B cell (primary cell): ENCODE measurements around the gene KLK10.

Source experiments
- EZH2 ChIP-seq: IDR thresholded peaks from 2 replicates; pipeline ENCODE4 v1.6.1; 2012; ENCODE audit warnings: borderline replicate concordance, low read depth, mild to moderate bottlenecking, moderate library complexity, low read length; ENCODE audit not compliant: insufficient read depth, poor library complexity, severe bottlenecking
- TF ChIP-seq, protein P1 (sequence below): fragments of 200-600 bp; IDR thresholded peaks from one replicate; pipeline ENCODE4 v1.8.0; 2022; ENCODE audit warnings: antibody characterized with exemption, mild to moderate bottlenecking

DNA sequence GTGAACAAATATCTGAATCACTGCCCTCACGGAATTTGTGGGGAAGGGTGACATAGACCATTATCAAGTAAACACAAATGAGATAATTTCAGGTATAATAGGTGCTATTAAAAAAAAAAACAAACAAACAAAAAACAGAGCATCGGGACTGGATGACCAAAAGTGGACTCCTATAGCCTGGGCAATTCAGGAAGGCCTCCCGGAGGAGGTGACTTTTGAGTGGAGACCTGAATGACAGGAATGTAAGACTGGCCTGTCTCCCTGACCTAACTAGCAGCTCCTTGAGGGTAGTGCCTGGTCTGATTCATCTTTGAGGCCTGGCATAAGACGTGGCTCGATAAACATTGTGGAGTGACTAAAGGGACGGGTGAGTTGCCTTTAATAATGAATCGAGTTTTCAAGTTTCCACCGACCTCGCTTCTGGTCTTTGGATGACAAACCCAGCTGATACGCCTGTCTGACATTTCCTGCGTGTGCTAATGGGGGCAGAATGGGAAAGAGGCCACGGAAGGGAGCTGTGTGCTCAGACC is 6.8 kb downstream of the KLK10 start:
- TF ChIP-seq, protein P1, sequence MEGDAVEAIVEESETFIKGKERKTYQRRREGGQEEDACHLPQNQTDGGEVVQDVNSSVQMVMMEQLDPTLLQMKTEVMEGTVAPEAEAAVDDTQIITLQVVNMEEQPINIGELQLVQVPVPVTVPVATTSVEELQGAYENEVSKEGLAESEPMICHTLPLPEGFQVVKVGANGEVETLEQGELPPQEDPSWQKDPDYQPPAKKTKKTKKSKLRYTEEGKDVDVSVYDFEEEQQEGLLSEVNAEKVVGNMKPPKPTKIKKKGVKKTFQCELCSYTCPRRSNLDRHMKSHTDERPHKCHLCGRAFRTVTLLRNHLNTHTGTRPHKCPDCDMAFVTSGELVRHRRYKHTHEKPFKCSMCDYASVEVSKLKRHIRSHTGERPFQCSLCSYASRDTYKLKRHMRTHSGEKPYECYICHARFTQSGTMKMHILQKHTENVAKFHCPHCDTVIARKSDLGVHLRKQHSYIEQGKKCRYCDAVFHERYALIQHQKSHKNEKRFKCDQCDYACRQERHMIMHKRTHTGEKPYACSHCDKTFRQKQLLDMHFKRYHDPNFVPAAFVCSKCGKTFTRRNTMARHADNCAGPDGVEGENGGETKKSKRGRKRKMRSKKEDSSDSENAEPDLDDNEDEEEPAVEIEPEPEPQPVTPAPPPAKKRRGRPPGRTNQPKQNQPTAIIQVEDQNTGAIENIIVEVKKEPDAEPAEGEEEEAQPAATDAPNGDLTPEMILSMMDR, result no peak
- TF ChIP-seq EZH2, result no peak
